ENCODE data around the gene PLCH2. TPM values are rescaled to one million over a fixed set of nuclear protein-coding genes. Genes with fewer than 3 reads are reported as not detected.
"Not testable (repeated sequence)": the region's sequence is repeated elsewhere in the genome, so short reads cannot be mapped to it uniquely, and the experiment has no call there.

The PLCH2 gene
- total and polyA plus RNA-seq, 2 donors (not counting 1 experiment from before 2014, with no cell fraction given), result 20.0 to 34.9 TPM

- no peak overlapping the region for H2AFZ ChIP-seq (ENCODE audit: insufficient read depth, low read depth, low read length, poor library complexity, severe bottlenecking)
- 80% methylated on average over 17 of the region's 17 CpGs for WGBS (ENCODE audit: insufficient coverage)
- H3K9me3 ChIP-seq (ENCODE audit: control extremely low read depth in 1 of 3, control insufficient read depth in 2 of 3, insufficient read depth in 1 of 3, low read length in 2 of 3), result no peaks in the 10 kb centered on the region
- no peaks in the 10 kb centered on the region for H4K20me1 ChIP-seq (ENCODE audit: control insufficient read depth, insufficient read depth, low read length, poor library complexity, severe bottlenecking)
- no peaks in the 10 kb centered on the region for H3K9me3 Mint-ChIP-seq (ENCODE audit: insufficient read depth)
- no peak overlapping the region for H3K9ac ChIP-seq (ENCODE audit: low read length)
- H3K4me1 ChIP-seq (ENCODE audit: control insufficient read depth in 2 of 2, insufficient read depth in 2 of 2, low read length in 2 of 2), result no peaks in the 10 kb centered on the region
- H3K36me3 ChIP-seq (replicated peaks in 1 of 2; ENCODE audit: control extremely low read depth in 1 of 2, control insufficient read depth in 1 of 2, extremely low read depth in 1 of 2, insufficient read depth in 2 of 2, low read length in 1 of 2), result no peaks in the 10 kb centered on the region
- DNase-seq (no peak), ATAC-seq (ENCODE audit: low read depth) (no peak)
- intact Hi-C loops (cut with micrococcal nuclease), result no loop called here
- H3K27ac ChIP-seq (ENCODE audit: low read length in 2 of 2), result no peak overlapping the region
- H3K27me3 ChIP-seq (replicated peaks in 1 of 4; ENCODE audit: control extremely low read depth in 1 of 4, control insufficient read depth in 3 of 4, insufficient read depth in 4 of 4, low read length in 3 of 4), result peaks cover 0 to 2% (median 0%) of the 10 kb centered on the region in 4 experiments
- no peak overlapping the region for H3K27ac Mint-ChIP-seq
- TF ChIP-seq EZH2 (IDR thresholded peaks at IDR 0.05; ENCODE audit: borderline replicate concordance, insufficient read depth, low read depth, low read length, poor library complexity, severe bottlenecking) (no peak), CTCF (IDR thresholded peaks at IDR 0.05) (no peak)
- H3K4me1 Mint-ChIP-seq, result no peaks in the 10 kb centered on the region
- CTCF ChIA-PET, result no interaction called here
- H3K79me2 ChIP-seq (ENCODE audit: control insufficient read depth, insufficient read depth, low read length), result no peaks in the 10 kb centered on the region
- H3K4me2 ChIP-seq (replicated peaks; ENCODE audit: low read depth, low read length, poor library complexity, severe bottlenecking), result no peak overlapping the region
- no peak overlapping the region for H3K4me3 ChIP-seq (ENCODE audit: control extremely low read depth in 1 of 5, extremely low read depth in 1 of 5, insufficient read depth in 1 of 5, low read depth in 2 of 5, low read length in 4 of 5)
- POLR2A ChIA-PET, result no interaction called here
- peaks cover 4% of the 10 kb centered on the region for H3K27me3 Mint-ChIP-seq
- no peak overlapping the region for H3K4me3 Mint-ChIP-seq
These were observed 18.6 kb upstream of the PLCH2 start for GRCh38 chr1:2457444-2457843.

- Histone ChIP-seq H3K9me3 (ENCODE audit: control extremely low read depth in 1 of 3, control insufficient read depth in 2 of 3, insufficient read depth in 1 of 3, low read length in 2 of 3) (no peaks in the 10 kb centered on the region), H3K79me2 (ENCODE audit: control insufficient read depth, insufficient read depth, low read length) (no peaks in the 10 kb centered on the region), H4K20me1 (ENCODE audit: control insufficient read depth, insufficient read depth, low read length, poor library complexity, severe bottlenecking) (no peaks in the 10 kb centered on the region), H3K27me3 (replicated peaks in 1 of 4; ENCODE audit: control extremely low read depth in 1 of 4, control insufficient read depth in 3 of 4, insufficient read depth in 4 of 4, low read length in 3 of 4) (peaks cover 0 to 5% (median 0%) of the 10 kb centered on the region in 4 experiments), H3K4me1 (ENCODE audit: control insufficient read depth in 2 of 2, insufficient read depth in 2 of 2, low read length in 2 of 2) (no peaks in the 10 kb centered on the region), H3K36me3 (replicated peaks in 1 of 2; ENCODE audit: control extremely low read depth in 1 of 2, control insufficient read depth in 1 of 2, extremely low read depth in 1 of 2, insufficient read depth in 2 of 2, low read length in 1 of 2) (no peaks in the 10 kb centered on the region), H3K4me2 (replicated peaks; ENCODE audit: low read depth, low read length, poor library complexity, severe bottlenecking) (no peak overlapping the region), H3K4me3 (ENCODE audit: control extremely low read depth in 1 of 5, extremely low read depth in 1 of 5, insufficient read depth in 1 of 5, low read depth in 2 of 5, low read length in 4 of 5) (no peak overlapping the region), H3K27ac (ENCODE audit: low read length in 2 of 2) (no peak overlapping the region), H2AFZ (ENCODE audit: insufficient read depth, low read depth, low read length, poor library complexity, severe bottlenecking) (no peak overlapping the region), H3K9ac (ENCODE audit: low read length) (no peak overlapping the region)
- ATAC-seq (ENCODE audit: low read depth) (no peak), DNase-seq (no peak)
- TF ChIP-seq EZH2 (IDR thresholded peaks at IDR 0.05; ENCODE audit: borderline replicate concordance, insufficient read depth, low read depth, low read length, poor library complexity, severe bottlenecking), result no peak
- ChIA-PET CTCF (no interaction called here), POLR2A (no interaction called here)
- WGBS (ENCODE audit: insufficient coverage), result 84% methylated on average over 18 of the region's 18 CpGs
- H3K27ac Mint-ChIP-seq, result no peak overlapping the region
- intact Hi-C loops (cut with micrococcal nuclease), result no loop called here
- peaks cover 4% of the 10 kb centered on the region for H3K27me3 Mint-ChIP-seq
- no peak overlapping the region for H3K4me3 Mint-ChIP-seq
- H3K4me1 Mint-ChIP-seq, result no peaks in the 10 kb centered on the region
- H3K9me3 Mint-ChIP-seq (ENCODE audit: insufficient read depth), result no peaks in the 10 kb centered on the region
These were observed 17.4 kb upstream of the PLCH2 start for GRCh38 chr1:2458687-2459086.

GRCh38 chr1:2459102-2459753 lies 16.9 kb upstream of the PLCH2 start:
- H3K27ac Mint-ChIP-seq; DNase-seq; H3K9me3 Mint-ChIP-seq (ENCODE audit: insufficient read depth); CTCF ChIA-PET; POLR2A ChIA-PET; H3K27me3 ChIP-seq (replicated peaks in 1 of 4; ENCODE audit: control extremely low read depth in 1 of 4, control insufficient read depth in 3 of 4, insufficient read depth in 4 of 4, low read length in 3 of 4); H3K4me1 Mint-ChIP-seq; intact Hi-C loops (cut with micrococcal nuclease); H4K20me1 ChIP-seq (ENCODE audit: control insufficient read depth, insufficient read depth, low read length, poor library complexity, severe bottlenecking); H3K27ac ChIP-seq (ENCODE audit: low read length in 2 of 2); H3K36me3 ChIP-seq (replicated peaks in 1 of 2; ENCODE audit: control extremely low read depth in 1 of 2, control insufficient read depth in 1 of 2, extremely low read depth in 1 of 2, insufficient read depth in 2 of 2, low read length in 1 of 2); H3K4me2 ChIP-seq (replicated peaks; ENCODE audit: low read depth, low read length, poor library complexity, severe bottlenecking); H3K9ac ChIP-seq (ENCODE audit: low read length); H2AFZ ChIP-seq (ENCODE audit: insufficient read depth, low read depth, low read length, poor library complexity, severe bottlenecking); ATAC-seq (ENCODE audit: low read depth); H3K4me3 ChIP-seq (ENCODE audit: control extremely low read depth in 1 of 5, extremely low read depth in 1 of 5, insufficient read depth in 1 of 5, low read depth in 2 of 5, low read length in 4 of 5); H3K4me3 Mint-ChIP-seq; H3K27me3 Mint-ChIP-seq; H3K4me1 ChIP-seq (ENCODE audit: control insufficient read depth in 2 of 2, insufficient read depth in 2 of 2, low read length in 2 of 2); H3K9me3 ChIP-seq (ENCODE audit: control extremely low read depth in 1 of 3, control insufficient read depth in 2 of 3, insufficient read depth in 1 of 3, low read length in 2 of 3); H3K79me2 ChIP-seq (ENCODE audit: control insufficient read depth, insufficient read depth, low read length): not testable (repeated sequence)
- 87% methylated on average over 13 of the region's 16 CpGs for WGBS (ENCODE audit: insufficient coverage)

All from B cell (primary cell).